Measurements from ENCODE around the gene MLIP.

The MLIP gene

GRCh38 chr6:54260025-54260424 lies 148.8 kb downstream of the MLIP start:
- Histone ChIP-seq H2AFZ (ENCODE audit: low read depth, low read length) (no peak overlapping the region), H3K36me3 (replicated peaks; ENCODE audit: low read depth, low read length) (no peaks in the 10 kb centered on the region), H3K79me2 (ENCODE audit: low read length) (no peaks in the 10 kb centered on the region), H3K9ac (ENCODE audit: low read length) (no peak overlapping the region), H3K4me3 (ENCODE audit: low read length) (no peak overlapping the region), H3K9me3 (ENCODE audit: insufficient read depth, low read length) (no peaks in the 10 kb centered on the region), H3K4me2 (ENCODE audit: low read length) (no peak overlapping the region), H3K27ac (ENCODE audit: low read length) (no peak overlapping the region), H3K27me3 (ENCODE audit: low read depth, low read length) (no peaks in the 10 kb centered on the region), H3K4me1 (ENCODE audit: low read length) (no peaks in the 10 kb centered on the region), H4K20me1 (ENCODE audit: insufficient read depth, low read length) (no peaks in the 10 kb centered on the region)
- TF ChIP-seq EZH2phosphoT487 (IDR thresholded peaks at IDR 0.05; ENCODE audit: low read depth) (no peak), CTCF (IDR thresholded peaks at IDR 0.05; ENCODE audit: low read depth, low read length) (no peak)

DNA sequence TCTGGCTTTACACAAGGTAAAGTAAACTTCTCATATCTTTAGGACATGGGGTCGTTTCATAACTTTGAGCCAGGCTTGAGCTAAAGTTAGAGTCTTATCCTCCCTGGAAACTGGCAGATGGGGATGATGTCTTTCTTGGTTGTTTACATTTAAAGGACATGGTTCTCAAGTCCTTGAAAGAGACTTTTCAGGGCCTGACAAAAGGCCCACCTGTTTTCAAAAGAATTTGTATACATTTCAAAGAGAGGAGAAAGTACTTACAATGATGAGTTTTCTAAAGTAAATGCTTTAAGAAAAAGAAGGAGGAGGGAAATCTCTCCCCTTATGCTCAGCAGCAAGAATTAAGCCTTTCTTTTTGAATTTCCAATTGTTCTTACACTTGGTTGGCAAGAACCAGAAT lies 151.3 kb downstream of the MLIP start:
- Histone ChIP-seq H3K9ac (ENCODE audit: low read length) (no peak overlapping the region), H3K27ac (ENCODE audit: low read length) (no peak overlapping the region), H3K4me1 (ENCODE audit: low read length) (no peaks in the 10 kb centered on the region), H3K4me3 (ENCODE audit: low read length) (no peak overlapping the region), H2AFZ (ENCODE audit: low read depth, low read length) (no peak overlapping the region), H3K4me2 (ENCODE audit: low read length) (no peak overlapping the region), H3K36me3 (replicated peaks; ENCODE audit: low read depth, low read length) (no peaks in the 10 kb centered on the region), H3K9me3 (ENCODE audit: insufficient read depth, low read length) (no peaks in the 10 kb centered on the region), H4K20me1 (ENCODE audit: insufficient read depth, low read length) (no peaks in the 10 kb centered on the region), H3K79me2 (ENCODE audit: low read length) (no peaks in the 10 kb centered on the region), H3K27me3 (ENCODE audit: low read depth, low read length) (no peaks in the 10 kb centered on the region)
- no peak for TF ChIP-seq CTCF (IDR thresholded peaks at IDR 0.05; ENCODE audit: low read depth, low read length)
- TF ChIP-seq EZH2phosphoT487 (IDR thresholded peaks at IDR 0.05; ENCODE audit: low read depth) = no peak

DNA sequence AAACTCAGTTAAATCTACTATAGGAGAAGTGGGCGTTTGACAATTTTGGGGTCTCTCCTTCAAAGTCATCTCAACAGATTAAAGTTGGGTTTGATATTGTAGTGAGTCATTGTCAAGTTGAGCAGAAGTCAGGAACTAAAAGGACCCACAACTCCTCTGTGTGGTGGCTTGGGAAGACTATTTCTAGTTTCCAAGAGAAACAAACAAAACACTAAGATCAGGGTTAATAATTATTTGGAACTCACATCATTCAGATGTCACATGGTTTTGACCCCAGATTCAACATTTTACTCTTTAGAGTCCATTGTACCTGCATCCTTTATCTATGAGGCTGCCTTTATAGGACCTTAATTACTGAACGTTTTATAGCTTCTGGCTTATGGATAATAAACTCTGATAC lies 151.7 kb downstream of the MLIP start:
- no peaks in the 10 kb centered on the region for H3K9me3 ChIP-seq (ENCODE audit: insufficient read depth, low read length)
- TF ChIP-seq EZH2phosphoT487 (IDR thresholded peaks at IDR 0.05; ENCODE audit: low read depth) = no peak
- no peak for TF ChIP-seq CTCF (IDR thresholded peaks at IDR 0.05; ENCODE audit: low read depth, low read length)
- no peak overlapping the region for H3K9ac ChIP-seq (ENCODE audit: low read length)
- no peak overlapping the region for H3K27ac ChIP-seq (ENCODE audit: low read length)
- no peak overlapping the region for H3K4me2 ChIP-seq (ENCODE audit: low read length)
- H2AFZ ChIP-seq (ENCODE audit: low read depth, low read length) = no peak overlapping the region
- no peaks in the 10 kb centered on the region for H3K4me1 ChIP-seq (ENCODE audit: low read length)
- no peak overlapping the region for H3K4me3 ChIP-seq (ENCODE audit: low read length)
- H3K27me3 ChIP-seq (ENCODE audit: low read depth, low read length) = no peaks in the 10 kb centered on the region
- no peaks in the 10 kb centered on the region for H3K36me3 ChIP-seq (replicated peaks; ENCODE audit: low read depth, low read length)
- no peaks in the 10 kb centered on the region for H3K79me2 ChIP-seq (ENCODE audit: low read length)
- H4K20me1 ChIP-seq (ENCODE audit: insufficient read depth, low read length) = no peaks in the 10 kb centered on the region

DNA sequence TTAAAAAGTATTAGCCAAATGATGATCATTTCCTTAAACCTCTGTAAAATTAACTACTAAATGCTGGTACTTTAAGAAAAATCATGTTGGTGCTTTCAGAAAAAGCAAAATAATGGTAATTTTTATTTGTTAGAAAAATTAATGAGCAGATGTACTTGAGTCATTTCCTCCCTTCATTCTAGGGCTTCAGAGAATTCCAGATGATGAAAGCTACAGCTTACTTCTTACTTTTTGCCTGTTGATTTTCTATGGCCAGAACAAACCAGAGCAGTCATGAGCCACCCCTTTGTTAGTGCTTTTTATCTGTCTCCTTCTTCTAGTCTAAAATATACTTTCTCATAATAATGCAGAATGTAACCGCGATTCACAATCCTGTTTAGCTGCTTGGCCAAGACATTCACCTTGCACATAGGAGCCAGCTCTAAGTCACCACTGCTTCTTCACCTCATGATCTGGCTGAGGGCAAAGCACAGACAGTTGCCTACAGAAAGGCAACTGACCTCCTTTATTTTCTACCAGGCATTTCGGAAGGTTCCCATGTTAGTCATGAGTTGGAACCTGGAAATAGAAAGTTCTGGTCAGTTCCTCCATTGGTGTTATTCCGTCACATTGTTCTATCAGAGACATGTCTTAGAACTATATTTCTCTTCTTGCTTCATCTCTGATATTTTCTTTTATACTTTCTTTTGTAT lies 153.5 kb downstream of the MLIP start:
- no peak for TF ChIP-seq CTCF (IDR thresholded peaks at IDR 0.05; ENCODE audit: low read depth, low read length)
- TF ChIP-seq EZH2phosphoT487 (IDR thresholded peaks at IDR 0.05; ENCODE audit: low read depth) = no peak
- Histone ChIP-seq H2AFZ (ENCODE audit: low read depth, low read length) (no peak overlapping the region), H3K4me2 (ENCODE audit: low read length) (no peak overlapping the region), H4K20me1 (ENCODE audit: insufficient read depth, low read length) (no peaks in the 10 kb centered on the region), H3K9ac (ENCODE audit: low read length) (no peak overlapping the region), H3K36me3 (replicated peaks; ENCODE audit: low read depth, low read length) (no peaks in the 10 kb centered on the region), H3K27me3 (ENCODE audit: low read depth, low read length) (peaks cover 13% of the 10 kb centered on the region; the same call in 1 of the 2 replicates), H3K9me3 (ENCODE audit: insufficient read depth, low read length) (no peaks in the 10 kb centered on the region), H3K4me1 (ENCODE audit: low read length) (peaks cover 8% of the 10 kb centered on the region), H3K79me2 (ENCODE audit: low read length) (no peaks in the 10 kb centered on the region), H3K27ac (ENCODE audit: low read length) (no peak overlapping the region), H3K4me3 (ENCODE audit: low read length) (no peak overlapping the region)
